Lower lobe of right lung (tissue), 2 donors: ENCODE measurements around the gene SEPTIN10. TPM values are rescaled to one million over a fixed set of nuclear protein-coding genes. Genes with fewer than 3 reads are reported as not detected.

Experiments used
- ATAC-seq, 2 donors: fragments of 200-7000 bp; cut with Tn5 transposase; one replicate each; pipeline ENCODE4 v1.9.1; 2020 to 2022; ENCODE audit warnings: mild to moderate bottlenecking in 2 of 2, moderate library complexity in 2 of 2
- DNase-seq: peaks from one replicate; pipeline ENCODE4 v3.0.0-alpha.2; 2020
- H3K27ac ChIP-seq: fragments of 200-600 bp; one replicate; pipeline ENCODE4 v1.8.0; 2022
- H3K27me3 ChIP-seq: fragments of 200-600 bp; one replicate; pipeline ENCODE4 v1.8.0; 2022; ENCODE audit warnings: low read depth
- H3K36me3 ChIP-seq: fragments of 200-600 bp; one replicate; pipeline ENCODE4 v1.8.0; 2022; ENCODE audit warnings: mild to moderate bottlenecking
- H3K4me1 ChIP-seq: fragments of 200-600 bp; one replicate; pipeline ENCODE4 v1.8.0; 2022
- H3K4me3 ChIP-seq: fragments of 200-600 bp; one replicate; pipeline ENCODE4 v1.8.0; 2022; ENCODE audit warnings: mild to moderate bottlenecking
- H3K9me3 ChIP-seq: fragments of 200-600 bp; one replicate; pipeline ENCODE4 v1.8.0; 2022
- CTCF ChIP-seq: fragments of 200-600 bp; IDR thresholded peaks from one replicate; pipeline ENCODE4 v1.8.0; 2022; ENCODE audit warnings: antibody characterized with exemption, mild to moderate bottlenecking
- intact Hi-C: fragments of 100-400 bp; cut with DNase I; formaldehyde crosslinking; loops from one replicate; pipeline ENCODE4 v1.11.0; 2022
- total RNA-seq: library from RNA; stranded (reverse); fragmentation: NEBNext Ultra II Directional; extraction: Animal tissue kit (Norgen Biotek cat#: 25700); gene quantifications from one replicate; pipeline ENCODE4 v1.2.1, GENCODE V29; 2021
- donor health status: DM: no; HTN: yes; CAD: no; lungs with severe emphysema.

The SEPTIN10 gene
- total RNA-seq, 1 donor from 2014 or later, result 86.9 TPM

GRCh38 chr2:109532728-109533076 is 81.1 kb downstream of the SEPTIN10 start:
- Histone ChIP-seq H3K4me3 (no peak overlapping the region), H3K9me3 (no peaks in the 10 kb centered on the region), H3K27me3 (no peaks in the 10 kb centered on the region), H3K4me1 (peaks cover 18% of the 10 kb centered on the region), H3K27ac (no peak overlapping the region), H3K36me3 (no peaks in the 10 kb centered on the region)
- DNase-seq (no peak), ATAC-seq (no peak)
- intact Hi-C loops, result no loop called here
- no peak for TF ChIP-seq CTCF

DNA sequence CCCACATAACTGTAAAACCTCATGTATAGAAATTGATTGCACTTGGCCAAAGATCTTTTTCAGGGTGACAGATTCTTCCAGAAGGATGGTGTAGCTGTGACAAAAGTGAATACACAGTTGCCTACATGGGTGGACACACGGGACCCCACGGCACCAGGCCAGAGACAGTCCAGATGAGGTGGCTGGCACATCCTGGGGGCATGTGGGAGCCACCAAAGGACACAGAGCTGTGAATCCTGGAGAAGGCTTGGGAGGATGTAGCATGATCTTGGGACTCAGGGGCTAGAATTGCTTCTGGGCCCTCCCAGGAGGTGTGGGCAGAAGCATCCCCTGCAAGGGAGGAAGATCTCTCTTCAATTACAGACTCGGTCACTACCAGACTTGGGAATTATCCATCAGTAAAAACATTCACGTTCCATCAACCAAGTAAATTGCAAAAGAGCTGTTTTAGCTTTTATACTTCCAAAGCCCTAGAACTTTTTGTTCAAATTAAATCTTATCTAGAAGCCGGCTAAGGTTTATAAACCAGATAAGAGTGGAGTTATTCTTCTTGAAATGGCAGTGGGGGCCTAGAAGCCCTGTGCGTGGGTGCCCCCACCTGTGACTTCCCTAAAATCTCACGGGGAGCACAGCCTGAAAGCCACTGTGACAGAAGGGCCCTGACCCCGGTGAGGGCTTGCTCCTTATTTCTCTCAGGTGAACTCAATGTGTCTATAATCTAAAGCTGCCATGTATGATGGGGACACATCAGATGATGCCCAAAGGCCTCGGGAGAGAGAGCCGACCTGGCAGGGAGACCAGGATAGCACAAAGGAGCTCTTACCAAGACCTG is 81.7 kb downstream of the SEPTIN10 start:
- Histone ChIP-seq H3K27me3 (no peaks in the 10 kb centered on the region), H3K4me3 (no peak overlapping the region), H3K36me3 (no peaks in the 10 kb centered on the region), H3K9me3 (no peaks in the 10 kb centered on the region), H3K27ac (no peak overlapping the region), H3K4me1 (peaks cover 18% of the 10 kb centered on the region)
- intact Hi-C loops, result no loop called here
- no peak for TF ChIP-seq CTCF
- ATAC-seq, result no peak
- DNase-seq, result no peak

- no peak for DNase-seq
- no peak overlapping the region for H3K4me3 ChIP-seq
- ATAC-seq, result no peak
- no peak overlapping the region for H3K27ac ChIP-seq
- peaks cover 18% of the 10 kb centered on the region for H3K4me1 ChIP-seq
- intact Hi-C loops, result no loop called here
- H3K36me3 ChIP-seq, result no peaks in the 10 kb centered on the region
- no peaks in the 10 kb centered on the region for H3K27me3 ChIP-seq
- H3K9me3 ChIP-seq, result no peaks in the 10 kb centered on the region
- no peak for TF ChIP-seq CTCF
These were observed 82.5 kb downstream of the SEPTIN10 start for GRCh38 chr2:109531221-109531620.

- peak; percentile 74 to 79 for ATAC-seq
- intact Hi-C loops, result no loop called here
- H3K4me3 ChIP-seq, result no peak overlapping the region
These were observed 83.1 kb downstream of the SEPTIN10 start for GRCh38 chr2:109530712-109531111.

More at GRCh38 chr2:109530712-109531111, 83.1 kb downstream of the SEPTIN10 start:
- Histone ChIP-seq H3K27me3 (no peaks in the 10 kb centered on the region), H3K9me3 (no peaks in the 10 kb centered on the region), H3K27ac (no peak overlapping the region), H3K4me1 (peaks cover 18% of the 10 kb centered on the region), H3K36me3 (no peaks in the 10 kb centered on the region)
- TF ChIP-seq CTCF, result peak; percentile 21
- DNase-seq, result no peak
